ENCODE data around the gene NMBR. TPM values are rescaled to one million over a fixed set of nuclear protein-coding genes. Genes with fewer than 3 reads are reported as not detected.

Gene NMBR
- polyA plus RNA-seq, 1 donor from 2014 or later, result not detected

GRCh38 chr6:142035890-142036289, 111.0 kb downstream of the NMBR start:
- no peak overlapping the region for H3K4me3 ChIP-seq (ENCODE audit: low read length)
- no peaks in the 10 kb centered on the region for H3F3A ChIP-seq (ENCODE audit: insufficient read depth, low read length, poor library complexity, severe bottlenecking)
- no peaks in the 10 kb centered on the region for H3K36me3 ChIP-seq (ENCODE audit: insufficient read depth, low read length)
- H3K27ac ChIP-seq (ENCODE audit: low read length), result no peak overlapping the region
- H3K9me3 ChIP-seq (ENCODE audit: low read length), result no peaks in the 10 kb centered on the region
- H4K20me1 ChIP-seq (ENCODE audit: insufficient read depth), result no peaks in the 10 kb centered on the region
- H3K9me2 ChIP-seq (ENCODE audit: insufficient read depth, low read length), result no peaks in the 10 kb centered on the region
- H3K79me2 ChIP-seq (replicated peaks; ENCODE audit: insufficient read depth, low read length), result no peaks in the 10 kb centered on the region
- no peak overlapping the region for H2AFZ ChIP-seq (ENCODE audit: low read depth, low read length)
- H3K27me3 ChIP-seq (ENCODE audit: insufficient read depth, low read depth, low read length), result no peaks in the 10 kb centered on the region
- H3K4me2 ChIP-seq (ENCODE audit: low read length), result no peak overlapping the region
- H3K9ac ChIP-seq (ENCODE audit: low read length), result no peak overlapping the region
- TF ChIP-seq EP300 (conservative IDR thresholded peaks at IDR 0.05; ENCODE audit: poor library complexity, severe bottlenecking), result no peak
- TF ChIP-seq CTCF (IDR thresholded peaks at IDR 0.05; ENCODE audit: poor library complexity, severe bottlenecking), result no peak
- no peak for TF ChIP-seq SMC3 (conservative IDR thresholded peaks at IDR 0.05; ENCODE audit: poor library complexity)
- TF ChIP-seq RAD21 (conservative IDR thresholded peaks at IDR 0.05), result no peak
- TF ChIP-seq, protein P1, sequence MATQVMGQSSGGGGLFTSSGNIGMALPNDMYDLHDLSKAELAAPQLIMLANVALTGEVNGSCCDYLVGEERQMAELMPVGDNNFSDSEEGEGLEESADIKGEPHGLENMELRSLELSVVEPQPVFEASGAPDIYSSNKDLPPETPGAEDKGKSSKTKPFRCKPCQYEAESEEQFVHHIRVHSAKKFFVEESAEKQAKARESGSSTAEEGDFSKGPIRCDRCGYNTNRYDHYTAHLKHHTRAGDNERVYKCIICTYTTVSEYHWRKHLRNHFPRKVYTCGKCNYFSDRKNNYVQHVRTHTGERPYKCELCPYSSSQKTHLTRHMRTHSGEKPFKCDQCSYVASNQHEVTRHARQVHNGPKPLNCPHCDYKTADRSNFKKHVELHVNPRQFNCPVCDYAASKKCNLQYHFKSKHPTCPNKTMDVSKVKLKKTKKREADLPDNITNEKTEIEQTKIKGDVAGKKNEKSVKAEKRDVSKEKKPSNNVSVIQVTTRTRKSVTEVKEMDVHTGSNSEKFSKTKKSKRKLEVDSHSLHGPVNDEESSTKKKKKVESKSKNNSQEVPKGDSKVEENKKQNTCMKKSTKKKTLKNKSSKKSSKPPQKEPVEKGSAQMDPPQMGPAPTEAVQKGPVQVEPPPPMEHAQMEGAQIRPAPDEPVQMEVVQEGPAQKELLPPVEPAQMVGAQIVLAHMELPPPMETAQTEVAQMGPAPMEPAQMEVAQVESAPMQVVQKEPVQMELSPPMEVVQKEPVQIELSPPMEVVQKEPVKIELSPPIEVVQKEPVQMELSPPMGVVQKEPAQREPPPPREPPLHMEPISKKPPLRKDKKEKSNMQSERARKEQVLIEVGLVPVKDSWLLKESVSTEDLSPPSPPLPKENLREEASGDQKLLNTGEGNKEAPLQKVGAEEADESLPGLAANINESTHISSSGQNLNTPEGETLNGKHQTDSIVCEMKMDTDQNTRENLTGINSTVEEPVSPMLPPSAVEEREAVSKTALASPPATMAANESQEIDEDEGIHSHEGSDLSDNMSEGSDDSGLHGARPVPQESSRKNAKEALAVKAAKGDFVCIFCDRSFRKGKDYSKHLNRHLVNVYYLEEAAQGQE (IDR thresholded peaks at IDR 0.05; ENCODE audit: borderline replicate concordance), result no peak
- TF ChIP-seq EZH2 (IDR thresholded peaks at IDR 0.05; ENCODE audit: borderline replicate concordance, insufficient read depth, low read length, poor library complexity, severe bottlenecking), result no peak
- no peak for TF ChIP-seq POLR2AphosphoS5 (IDR thresholded peaks at IDR 0.05)
- no peak for TF ChIP-seq MXI1 (conservative IDR thresholded peaks at IDR 0.05; ENCODE audit: poor library complexity, severe bottlenecking)
- TF ChIP-seq TAF1 (IDR thresholded peaks at IDR 0.05; ENCODE audit: low read depth), result no peak

DNA sequence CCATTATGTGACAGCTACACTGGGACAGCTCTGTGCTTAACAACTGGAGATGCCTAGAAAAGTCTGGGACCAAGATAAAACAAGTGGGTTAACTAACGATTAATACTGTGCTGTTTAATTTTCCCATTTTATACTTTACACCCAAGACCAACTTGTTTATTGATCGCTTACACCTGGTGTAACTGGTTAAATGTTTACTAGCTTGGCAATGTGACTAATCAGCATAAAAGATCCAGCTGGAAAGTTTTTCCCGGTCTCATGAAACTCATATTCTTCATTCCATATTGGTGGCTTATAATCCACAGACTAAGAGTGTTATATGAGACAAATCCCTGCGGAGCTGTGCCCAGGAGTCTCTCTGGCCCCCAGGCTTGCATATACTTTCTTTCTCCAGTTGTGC, 115.9 kb downstream of the NMBR start:
- Histone ChIP-seq H3K9ac (ENCODE audit: low read length) (no peak overlapping the region), H3K9me2 (ENCODE audit: insufficient read depth, low read length) (no peaks in the 10 kb centered on the region), H3K79me2 (replicated peaks; ENCODE audit: insufficient read depth, low read length) (no peaks in the 10 kb centered on the region), H3K27me3 (ENCODE audit: insufficient read depth, low read depth, low read length) (no peaks in the 10 kb centered on the region), H2AFZ (ENCODE audit: low read depth, low read length) (no peak overlapping the region), H3K4me3 (ENCODE audit: low read length) (no peak overlapping the region), H3K9me3 (ENCODE audit: low read length) (no peaks in the 10 kb centered on the region), H3F3A (ENCODE audit: insufficient read depth, low read length, poor library complexity, severe bottlenecking) (no peaks in the 10 kb centered on the region), H4K20me1 (ENCODE audit: insufficient read depth) (no peaks in the 10 kb centered on the region), H3K4me2 (ENCODE audit: low read length) (no peak overlapping the region), H3K27ac (ENCODE audit: low read length) (no peak overlapping the region), H3K36me3 (ENCODE audit: insufficient read depth, low read length) (no peaks in the 10 kb centered on the region)
- TF ChIP-seq POLR2AphosphoS5 (IDR thresholded peaks at IDR 0.05) (no peak), TAF1 (IDR thresholded peaks at IDR 0.05; ENCODE audit: low read depth) (no peak), SMC3 (conservative IDR thresholded peaks at IDR 0.05; ENCODE audit: poor library complexity) (no peak), EP300 (conservative IDR thresholded peaks at IDR 0.05; ENCODE audit: poor library complexity, severe bottlenecking) (no peak), MXI1 (conservative IDR thresholded peaks at IDR 0.05; ENCODE audit: poor library complexity, severe bottlenecking) (no peak), RAD21 (conservative IDR thresholded peaks at IDR 0.05) (no peak), CTCF (IDR thresholded peaks at IDR 0.05; ENCODE audit: poor library complexity, severe bottlenecking) (no peak), EZH2 (IDR thresholded peaks at IDR 0.05; ENCODE audit: borderline replicate concordance, insufficient read depth, low read length, poor library complexity, severe bottlenecking) (no peak)
- TF ChIP-seq, protein P1 (IDR thresholded peaks at IDR 0.05; ENCODE audit: borderline replicate concordance), result no peak

All from neural cell (in vitro differentiated cells).